SH-SY5Y (cell line): ENCODE measurements around the gene CCT4.

Experiments used
- GATA2 ChIP-seq: IDR thresholded peaks from 2 replicates; pipeline ENCODE4 v1.6.1; 2011; ENCODE audit warnings: mild to moderate bottlenecking, low read depth, low read length
- GATA3 ChIP-seq: IDR thresholded peaks from 2 replicates; pipeline ENCODE4 v1.6.1; 2011; ENCODE audit warnings: low read depth, mild to moderate bottlenecking, low read length, moderate library complexity

DNA sequence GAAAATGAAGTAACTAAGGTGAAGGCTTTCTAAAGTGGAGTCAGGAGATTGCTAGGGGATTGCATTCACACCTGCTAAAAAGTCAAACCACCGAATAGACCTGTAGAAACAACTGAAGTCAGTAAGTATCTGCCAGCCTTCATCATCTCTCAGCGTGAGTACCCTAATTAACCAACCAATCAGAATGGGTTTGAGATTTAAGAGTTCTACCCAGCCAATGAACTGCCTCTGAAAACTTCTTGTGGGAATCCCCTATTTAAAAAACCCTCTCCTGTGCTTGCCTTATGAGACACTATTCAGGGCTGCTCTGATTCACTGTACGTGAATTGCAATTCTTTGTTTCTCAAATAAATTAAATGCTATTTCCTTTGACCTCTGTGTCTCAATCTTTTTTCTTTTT, 31.2 kb downstream of the CCT4 start:
- TF ChIP-seq GATA2: no peak
- no peak for TF ChIP-seq GATA3
